Measurements from ENCODE around the gene TRABD.
"Not testable (repeated sequence)": the region's sequence is repeated elsewhere in the genome, so short reads cannot be mapped to it uniquely, and the experiment has no call there.

The TRABD gene

GRCh38 chr22:50153056-50153755 lies 32.5 kb upstream of the TRABD start:
- DNase-seq, result no peak

GRCh38 chr22:50153756-50154140 lies 32.0 kb upstream of the TRABD start:
- no peak for DNase-seq

GRCh38 chr22:50157709-50158375 lies 27.9 kb upstream of the TRABD start:
- DNase-seq, result no peak

GRCh38 chr22:50160947-50161346 lies 24.8 kb upstream of the TRABD start:
- no peak for DNase-seq

- no peak for DNase-seq
These were observed 24.0 kb upstream of the TRABD start for GRCh38 chr22:50161508-50162390.

GRCh38 chr22:50162391-50162956 lies 23.2 kb upstream of the TRABD start:
- no peak for DNase-seq

GRCh38 chr22:50165436-50166123 lies 20.1 kb upstream of the TRABD start:
- no peak for DNase-seq

- no peak for DNase-seq
These were observed 17.8 kb upstream of the TRABD start for GRCh38 chr22:50167689-50168489.

GRCh38 chr22:50168490-50169180 lies 17.1 kb upstream of the TRABD start:
- DNase-seq, result not testable (repeated sequence)

GRCh38 chr22:50169181-50169759 lies 16.4 kb upstream of the TRABD start:
- DNase-seq, result no peak

- DNase-seq, result peak; percentile 54 to 57
These were observed 15.9 kb upstream of the TRABD start for GRCh38 chr22:50169774-50170341.

GRCh38 chr22:50170453-50171318 lies 15.0 kb upstream of the TRABD start, which contains the start of gene PANX2:
Gene PANX2 (plus strand): TSS chr22:50170731. CDS start chr22:50170731, 0 bp downstream.
- DNase-seq, result no peak

- no peak for DNase-seq
These were observed 14.3 kb upstream of the TRABD start for GRCh38 chr22:50171319-50171964.

- no peak for DNase-seq
These were observed 13.7 kb upstream of the TRABD start for GRCh38 chr22:50171965-50172421.

GRCh38 chr22:50173311-50173982 lies 12.3 kb upstream of the TRABD start:
- DNase-seq, result no peak

GRCh38 chr22:50173983-50174355 lies 11.7 kb upstream of the TRABD start:
- DNase-seq, result no peak

GRCh38 chr22:50174382-50175190 lies 11.1 kb upstream of the TRABD start:
- DNase-seq, result no peak
